GM19397 (cell line): ENCODE results near the gene STK31.
"Not testable (repeated sequence)": the region's sequence is repeated elsewhere in the genome, so short reads cannot be mapped to it uniquely, and the experiment has no call there.

Experiments used
- ATAC-seq: cut with Tn5 transposase; IDR thresholded peaks from one replicate; pipeline ENCODE4 v1.9.1; 2021; ENCODE audit warnings: mild to moderate bottlenecking, moderate library complexity; ENCODE audit not compliant: unreplicated experiment

The STK31 gene

DNA sequence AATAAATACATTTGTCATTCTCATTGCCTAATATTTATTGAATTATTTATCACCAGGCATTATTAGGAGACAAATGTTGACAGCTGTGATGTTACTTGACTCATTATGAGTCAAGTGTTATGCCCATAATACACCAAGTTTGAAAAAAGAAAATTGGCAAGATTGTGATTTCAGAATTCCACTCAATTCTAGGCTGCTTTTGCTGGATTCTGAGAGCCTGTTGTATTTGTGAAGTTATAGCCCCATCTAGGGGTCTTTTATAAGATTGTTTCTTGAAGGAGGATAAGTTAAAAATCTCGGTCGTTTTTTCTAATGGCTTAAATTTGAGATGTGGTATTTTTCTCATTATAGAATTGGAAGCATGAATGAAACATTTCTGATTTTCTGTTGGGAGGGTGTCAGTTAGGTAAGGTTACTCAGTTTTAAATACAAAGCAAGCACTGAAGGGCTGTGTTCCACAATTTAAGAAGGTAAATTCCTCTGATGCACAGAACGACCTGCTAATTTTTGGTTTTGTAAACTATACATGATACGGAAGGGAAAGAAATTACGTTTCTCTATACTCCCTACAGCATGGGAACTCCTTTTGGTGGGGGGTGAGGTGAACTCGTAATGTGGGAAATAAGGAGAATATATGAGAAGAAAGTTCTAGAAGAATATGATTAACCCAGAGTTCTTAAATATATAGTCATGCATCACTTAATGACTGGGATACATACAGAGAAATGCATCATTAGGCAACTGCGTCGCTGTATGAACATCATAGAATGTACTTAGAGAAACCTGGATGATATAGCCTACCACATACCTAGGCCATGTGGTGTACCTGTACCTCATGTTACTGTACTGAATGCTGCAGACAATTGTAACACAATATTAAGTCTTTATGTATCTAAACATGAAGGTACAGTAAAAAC, 2.6 kb downstream of the STK31 start:
- no peak for ATAC-seq

DNA sequence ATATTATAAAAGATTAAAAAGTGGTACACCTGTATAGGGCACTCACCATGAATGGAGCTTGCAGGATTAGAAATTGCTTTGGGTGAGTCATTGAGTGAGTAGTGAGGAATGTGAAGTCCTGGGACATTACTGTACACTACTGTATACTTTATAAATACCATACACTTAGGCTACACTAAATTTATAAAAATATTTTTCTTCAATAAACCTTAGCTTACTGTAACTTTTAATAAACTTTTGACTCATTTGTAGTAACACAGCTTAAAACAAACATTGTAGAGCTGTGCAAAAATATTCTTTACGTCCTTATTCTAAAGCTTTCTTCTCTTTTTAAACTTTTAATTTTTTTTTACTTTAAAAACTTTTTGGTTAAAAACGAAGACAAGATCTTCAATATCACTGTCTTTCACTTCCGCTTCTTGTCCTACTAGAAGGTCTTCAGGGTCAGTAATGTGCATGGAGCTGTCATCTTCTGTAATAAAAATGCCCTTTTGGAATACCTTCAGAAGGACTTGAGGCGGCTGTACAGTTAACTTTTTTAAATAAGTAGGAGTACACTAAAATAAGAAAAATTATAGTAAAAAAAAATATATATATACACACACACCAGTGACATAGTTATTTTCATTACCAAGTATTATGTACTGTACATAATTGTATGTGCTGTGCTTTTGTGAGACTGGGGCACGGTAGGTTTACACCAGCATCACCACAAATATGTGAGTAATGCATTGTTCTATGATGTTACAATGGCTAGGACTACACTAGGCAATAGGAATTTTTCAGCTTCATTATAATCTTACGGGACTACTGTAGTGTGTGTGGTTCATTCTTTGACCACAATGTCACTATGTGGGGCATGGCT, 3.5 kb downstream of the STK31 start:
- no peak for ATAC-seq

DNA sequence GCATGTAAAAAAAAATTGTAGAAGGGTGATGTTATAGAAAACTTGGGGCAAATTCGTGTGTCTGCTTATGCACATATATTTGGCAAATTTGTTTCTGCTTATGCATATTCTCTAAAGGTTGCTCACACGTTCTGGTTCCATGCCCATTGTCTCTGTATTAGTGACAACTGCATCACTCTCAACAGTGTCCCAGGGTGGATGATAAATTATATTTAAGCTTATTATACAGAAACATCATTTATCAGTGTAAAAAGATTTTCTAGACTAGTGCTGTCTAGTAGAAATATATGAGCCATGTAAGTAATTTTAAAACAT, 4.1 kb downstream of the STK31 start:
- no peak for ATAC-seq

DNA sequence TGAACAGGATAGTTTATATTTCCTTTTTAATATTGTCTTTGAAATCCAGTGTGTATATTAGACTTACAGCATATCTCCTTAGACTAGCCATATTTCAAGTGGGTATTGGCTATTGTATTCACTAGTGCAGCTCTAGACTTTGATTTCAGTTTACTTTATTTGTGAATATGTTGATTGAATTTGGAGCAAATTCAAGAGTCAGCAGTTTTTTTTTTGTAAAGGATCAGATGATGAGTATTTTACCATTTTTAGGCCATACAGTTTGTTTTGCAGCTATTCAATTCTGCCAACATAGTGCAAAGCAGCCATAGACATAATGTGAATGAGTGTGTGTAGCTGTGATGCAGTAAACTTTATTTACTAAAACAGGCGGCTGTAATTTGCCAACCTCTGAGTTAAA, 4.6 kb downstream of the STK31 start:
- ATAC-seq, result no peak

DNA sequence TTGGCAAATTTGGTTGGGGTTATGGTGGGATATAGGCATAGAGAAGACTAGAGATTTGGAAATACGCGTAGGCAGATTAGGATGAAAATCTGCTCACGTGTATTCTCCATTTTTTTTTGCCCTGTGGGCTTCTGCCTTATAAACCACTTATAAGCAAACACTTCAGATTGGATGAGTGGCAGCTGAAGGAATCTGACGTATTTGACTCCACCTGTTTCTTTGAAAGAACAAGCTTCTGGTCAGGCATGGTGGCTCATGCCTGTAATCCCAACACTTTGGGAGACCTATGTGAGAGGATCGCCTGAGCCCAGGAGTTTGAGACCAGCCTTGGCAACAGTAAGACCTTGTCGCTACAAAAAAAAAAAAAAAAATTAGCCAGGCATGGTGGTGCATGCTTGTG, 5.1 kb downstream of the STK31 start:
- ATAC-seq, result no peak

DNA sequence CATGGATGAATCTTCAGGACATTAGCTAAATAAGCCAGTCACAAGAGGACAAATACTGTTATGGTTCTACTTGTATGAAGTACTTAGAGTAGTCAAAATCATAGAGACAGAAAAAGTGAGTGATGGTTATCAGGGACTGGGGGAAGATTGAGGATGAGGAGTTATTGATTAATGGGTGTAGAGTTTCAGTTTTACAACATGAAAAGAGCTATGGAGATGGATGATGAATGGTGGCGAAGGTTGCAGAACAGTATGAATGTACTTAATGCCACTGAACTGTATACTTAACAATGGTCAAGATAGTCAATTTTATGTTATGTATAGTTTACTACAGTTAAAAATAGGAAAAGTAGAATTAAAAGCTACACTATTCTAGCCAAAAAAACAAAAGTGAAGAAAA, 7.8 kb downstream of the STK31 start:
- no peak for ATAC-seq

DNA sequence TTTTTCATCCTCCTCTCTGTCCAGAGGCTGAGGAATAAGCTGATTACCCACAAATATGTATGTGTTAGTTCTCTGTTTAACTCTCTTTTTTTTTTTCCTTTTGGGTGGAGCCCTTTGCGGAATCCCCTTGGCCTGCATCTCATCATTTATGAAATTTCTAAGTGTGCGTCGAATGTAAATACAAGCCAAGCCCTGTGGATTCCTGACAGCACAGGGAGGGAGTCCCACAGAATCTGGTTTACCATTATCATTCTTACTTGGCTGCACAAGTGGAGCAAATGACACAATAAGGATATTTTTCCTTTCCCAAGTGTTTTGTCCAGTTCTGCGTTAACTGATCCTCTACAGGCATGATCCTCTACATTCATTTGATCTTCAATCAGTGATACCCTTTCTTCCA, 11.4 kb downstream of the STK31 start:
- no peak for ATAC-seq

DNA sequence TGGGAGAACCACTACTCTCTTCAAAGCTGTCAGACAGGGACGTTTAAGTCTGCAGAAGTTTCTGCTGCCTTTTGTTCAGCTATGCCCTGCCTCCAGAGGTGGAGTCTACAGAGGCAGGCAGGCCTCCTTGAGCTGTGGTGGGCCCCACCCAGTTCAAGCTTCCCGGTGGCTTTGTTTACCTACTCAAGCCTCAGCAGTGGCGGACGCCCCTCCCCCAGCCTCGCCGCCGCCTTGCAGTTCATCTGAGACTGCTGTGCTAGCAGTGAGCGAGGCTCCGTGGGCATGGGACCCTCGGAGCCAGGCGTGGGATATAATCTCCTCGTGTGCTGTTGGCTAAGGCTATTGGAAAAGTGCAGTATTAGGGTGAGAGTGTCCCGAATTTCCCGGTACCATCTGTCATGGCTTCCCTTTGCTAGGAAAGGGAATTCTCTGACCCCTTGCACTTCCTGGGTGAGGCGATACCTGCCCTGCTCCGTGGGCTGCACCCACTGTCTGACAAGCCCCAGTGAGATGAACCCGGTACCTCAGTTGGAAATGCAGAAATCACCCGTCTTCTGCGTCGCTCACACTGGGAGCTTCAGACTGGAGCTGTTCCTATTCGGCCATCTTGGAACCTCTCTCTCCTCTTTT, 12.7 kb downstream of the STK31 start:
- not testable (repeated sequence) for ATAC-seq

DNA sequence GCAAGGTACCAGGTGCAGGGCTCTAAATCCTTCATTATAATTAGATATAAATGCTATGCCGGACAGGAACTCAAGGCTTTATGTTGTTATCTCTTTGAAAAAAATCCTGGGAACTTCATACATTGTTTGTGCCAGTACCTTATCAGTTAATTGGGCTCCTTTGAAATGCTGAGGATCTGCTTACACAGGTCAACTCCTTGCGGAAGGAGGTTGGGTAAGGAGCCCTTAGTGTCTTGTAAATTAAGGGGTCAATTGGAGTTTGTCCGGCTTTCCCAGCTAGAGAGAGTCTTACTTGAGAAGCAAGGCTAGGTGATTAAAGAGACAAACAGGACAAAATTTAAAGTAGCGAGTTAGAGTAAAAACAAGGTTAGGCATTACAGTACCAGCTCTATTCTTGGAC, 14.1 kb downstream of the STK31 start:
- ATAC-seq, result not testable (repeated sequence)

DNA sequence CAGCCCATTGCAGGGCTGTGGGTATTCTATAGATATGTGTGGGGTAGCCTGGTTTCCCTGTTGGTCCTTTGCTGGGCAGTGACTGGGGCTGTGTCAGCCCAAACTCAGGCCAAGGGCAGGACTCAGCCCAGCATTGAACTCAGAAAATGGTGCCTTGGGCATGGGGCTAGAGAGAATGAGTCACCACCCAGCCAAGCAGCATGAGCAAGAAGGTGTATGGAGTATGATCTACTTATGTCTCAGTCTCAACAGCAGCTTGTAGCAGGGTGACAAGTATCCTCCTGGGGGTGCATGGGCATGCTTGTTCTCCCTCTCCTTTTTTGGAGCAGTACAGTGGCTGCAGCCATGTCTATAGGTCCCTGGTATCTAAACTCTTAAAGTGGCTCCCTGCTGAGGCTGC, 32.0 kb downstream of the STK31 start:
- no peak for ATAC-seq

DNA sequence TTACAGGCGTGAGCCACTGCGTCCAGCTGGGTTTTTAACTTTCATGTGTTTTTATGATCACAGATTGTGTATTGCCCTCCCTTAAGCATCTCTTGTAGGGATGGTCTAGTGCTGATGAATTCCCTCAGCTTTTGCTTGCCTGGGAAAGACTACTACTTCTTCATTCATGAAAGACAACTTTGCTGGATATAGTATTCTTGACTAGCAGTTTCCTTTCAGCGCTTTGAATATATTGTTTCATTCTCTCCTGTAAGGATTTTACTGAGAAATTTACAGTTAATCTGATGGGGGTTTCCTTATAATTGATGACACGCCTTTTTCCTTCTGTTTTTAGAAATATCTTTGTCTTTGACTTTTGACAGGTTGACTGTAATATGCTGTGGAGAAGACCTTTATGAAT, 33.2 kb downstream of the STK31 start:
- ATAC-seq, result no peak

DNA sequence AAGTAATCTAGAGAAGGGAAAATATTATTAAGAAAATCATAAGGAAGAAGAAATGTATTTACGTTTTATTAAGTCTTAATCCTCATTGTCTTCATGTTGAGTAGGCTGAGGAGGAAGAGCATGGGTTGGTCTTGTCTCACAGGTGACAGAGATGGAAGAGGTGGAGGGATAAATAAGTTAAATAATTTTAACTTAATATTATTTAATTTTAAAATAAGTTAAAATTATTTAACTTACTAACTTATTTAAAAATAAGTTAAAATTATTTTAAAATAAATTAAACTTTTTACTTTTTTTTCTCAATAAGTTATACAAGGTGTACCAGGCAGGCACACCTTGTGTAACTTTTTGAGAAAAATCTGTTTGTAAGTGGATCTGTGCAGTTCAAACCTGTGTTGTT, 36.6 kb downstream of the STK31 start:
- no peak for ATAC-seq

DNA sequence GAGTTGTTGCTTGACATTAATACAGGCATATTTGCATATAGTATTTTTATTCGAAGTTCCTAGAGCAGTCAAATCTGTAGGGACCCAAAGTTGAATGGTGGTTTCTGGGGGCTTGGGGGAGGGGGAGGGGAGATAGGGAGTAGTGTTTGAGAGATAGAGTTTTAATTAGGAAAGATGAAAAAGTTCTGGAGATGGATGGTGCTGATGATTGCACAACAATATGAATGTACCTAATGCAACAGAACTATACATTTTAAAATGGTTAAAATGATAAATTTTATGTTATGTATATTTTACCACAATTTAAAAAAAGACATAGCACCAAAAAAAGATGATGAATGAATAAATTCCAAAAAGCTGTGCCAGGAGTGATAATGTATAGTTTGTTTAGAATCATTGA, 41.8 kb downstream of the STK31 start:
- no peak for ATAC-seq

DNA sequence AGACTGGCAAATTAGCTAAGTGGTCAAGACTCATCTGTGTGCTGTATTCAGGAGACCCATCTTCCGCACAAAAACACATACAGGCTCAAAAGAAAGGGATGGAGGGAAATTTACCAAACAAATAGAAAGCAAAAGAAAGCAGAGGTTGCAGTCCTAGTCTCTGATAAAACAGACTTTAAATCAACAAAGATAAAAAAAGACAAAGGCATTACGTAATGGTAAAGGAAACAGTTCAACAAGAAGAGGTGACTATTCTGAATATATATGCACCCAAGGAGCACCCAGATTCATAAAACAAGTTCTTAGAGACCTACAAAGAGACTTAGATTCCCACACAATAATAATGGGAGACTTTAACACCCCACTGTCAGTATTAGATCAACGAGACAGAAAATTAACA, 48.8 kb downstream of the STK31 start:
- not testable (repeated sequence) for ATAC-seq

DNA sequence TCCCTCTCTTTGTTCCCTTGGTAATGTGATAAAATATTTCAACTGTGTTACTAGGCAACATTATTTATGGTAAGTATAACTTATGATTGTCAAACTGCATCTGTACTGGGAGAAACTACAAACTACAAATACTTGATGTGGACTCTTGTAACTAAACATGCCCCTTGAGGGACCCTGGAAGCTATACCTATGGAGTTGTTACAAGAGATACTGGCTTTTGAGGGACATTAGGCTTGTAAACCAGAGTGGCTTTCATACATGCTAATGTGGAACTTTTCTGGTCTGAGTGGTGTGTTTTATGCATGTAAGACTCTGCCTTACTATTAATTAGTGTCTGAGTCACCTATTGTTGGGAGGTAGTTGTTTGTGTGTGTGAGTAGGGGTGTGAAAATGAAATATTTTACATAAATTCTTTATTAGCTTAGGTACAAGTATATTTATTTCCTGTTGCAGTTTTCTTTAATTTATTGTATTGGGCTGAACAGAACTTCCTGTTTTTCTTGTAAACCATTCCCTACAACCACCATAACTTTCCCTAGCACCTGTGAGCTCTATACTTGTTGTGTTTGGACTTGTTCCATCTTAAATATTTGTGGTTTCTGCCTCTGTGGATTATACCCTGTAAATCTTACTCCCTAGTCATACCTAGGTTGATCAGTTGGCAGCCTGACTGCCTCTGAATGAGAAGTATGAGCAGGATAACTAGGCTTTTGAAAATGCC, 49.8 kb downstream of the STK31 start:
- no peak for ATAC-seq

DNA sequence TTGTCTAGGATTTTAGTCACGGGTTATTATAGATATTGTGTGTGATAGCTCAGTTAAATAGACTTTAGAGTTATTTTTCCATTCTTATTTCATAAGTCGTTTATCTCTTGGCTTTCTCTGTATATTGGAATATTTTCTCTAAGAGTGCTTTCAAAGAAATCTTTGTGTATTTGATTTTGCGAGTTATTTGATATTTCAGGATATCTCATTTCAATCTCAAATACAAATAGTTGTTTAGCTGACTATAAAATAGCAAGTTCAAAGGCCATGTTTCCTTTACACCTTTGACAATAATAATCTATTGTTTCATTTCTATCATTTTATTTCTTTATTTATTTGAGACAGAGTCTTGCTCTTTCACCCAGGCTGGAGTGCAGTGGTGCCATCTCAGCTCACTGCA, 55.9 kb downstream of the STK31 start:
- no peak for ATAC-seq

DNA sequence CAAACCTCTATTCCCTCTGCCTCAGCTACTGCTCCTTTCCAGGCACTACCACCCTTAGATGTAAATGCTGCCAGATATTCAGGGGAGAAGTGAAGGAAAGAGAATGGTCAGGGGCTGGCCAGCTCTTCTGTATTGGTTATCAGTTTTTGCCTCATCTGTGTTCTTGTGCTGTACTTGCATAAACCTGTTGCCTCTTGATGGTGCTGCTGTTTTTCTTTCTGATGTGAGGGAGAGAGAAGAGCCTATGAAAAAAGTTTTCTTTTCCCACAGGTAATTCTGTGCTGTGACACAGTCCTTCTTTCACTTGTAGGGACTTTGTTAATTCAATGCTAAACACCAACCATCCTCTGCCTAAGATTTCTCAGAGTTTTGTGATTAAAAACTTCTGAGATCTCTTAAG, 57.5 kb downstream of the STK31 start:
- no peak for ATAC-seq

DNA sequence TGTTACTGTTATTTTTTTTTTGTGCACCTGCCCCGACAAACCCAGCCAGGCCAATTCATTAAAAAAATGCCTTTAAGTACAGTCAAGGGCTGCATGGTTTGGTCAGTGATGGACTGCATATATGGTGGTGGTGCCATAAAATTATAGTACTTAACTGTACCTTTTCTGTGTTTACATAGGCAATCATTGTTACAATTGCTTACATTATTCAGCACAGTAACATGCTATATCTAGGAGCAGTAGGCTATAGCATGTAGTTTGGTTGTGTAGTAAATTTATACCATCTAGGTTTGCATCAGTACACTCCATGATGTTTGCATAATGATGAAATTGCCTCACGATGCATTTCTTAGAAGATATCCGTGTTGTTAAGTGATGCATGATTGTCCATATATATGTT, 58.0 kb downstream of the STK31 start:
- no peak for ATAC-seq

DNA sequence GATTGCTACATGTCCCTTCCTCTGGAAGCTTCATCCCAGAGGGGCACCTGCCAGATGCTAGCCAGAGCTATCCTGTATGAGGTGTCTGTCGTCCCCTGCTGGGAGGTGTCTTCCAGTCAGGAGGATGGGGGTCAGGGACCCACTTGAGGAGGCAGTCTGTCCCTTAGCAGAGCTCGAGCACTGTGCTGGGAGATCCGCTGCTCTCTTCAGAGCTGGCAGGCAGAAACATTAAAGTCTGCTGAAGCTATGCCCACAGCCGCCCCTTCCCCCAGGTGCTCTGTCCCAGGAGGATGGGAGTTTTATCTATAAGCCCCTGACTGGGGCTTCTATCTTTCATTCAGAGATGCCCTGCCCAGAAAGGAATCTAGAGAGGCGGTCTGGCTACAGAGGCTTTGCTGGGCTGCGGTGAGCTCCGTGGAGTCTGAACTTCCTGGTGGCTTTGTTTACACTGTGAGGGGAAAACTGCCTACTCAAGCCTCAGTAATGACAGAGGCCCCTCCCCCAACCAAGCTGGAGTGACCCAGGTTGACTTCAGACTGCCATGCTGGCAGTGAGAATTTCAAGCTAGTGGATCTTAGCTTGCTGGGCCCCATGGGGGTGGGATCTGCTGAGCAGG, 69.3 kb downstream of the STK31 start:
- ATAC-seq, result not testable (repeated sequence)

DNA sequence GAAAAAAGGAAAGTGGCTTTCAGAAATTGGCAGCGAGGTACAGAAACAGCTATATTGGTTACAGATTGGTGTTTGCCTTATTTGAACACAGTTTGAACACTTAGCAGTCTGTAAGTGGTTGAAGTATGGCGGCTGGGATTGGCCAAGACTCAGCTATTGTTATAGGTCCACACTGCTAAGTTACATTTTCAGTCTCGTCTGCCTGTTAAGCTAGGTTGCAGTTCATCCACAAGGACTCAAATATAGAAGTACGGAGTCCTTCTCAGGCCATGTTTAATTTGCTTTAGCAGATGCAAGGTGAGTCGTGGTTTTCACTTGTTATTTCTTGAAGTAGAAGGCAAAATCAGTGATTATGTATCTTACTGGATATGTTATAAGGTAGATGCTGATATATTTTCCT, 73.1 kb downstream of the STK31 start:
- no peak for ATAC-seq

DNA sequence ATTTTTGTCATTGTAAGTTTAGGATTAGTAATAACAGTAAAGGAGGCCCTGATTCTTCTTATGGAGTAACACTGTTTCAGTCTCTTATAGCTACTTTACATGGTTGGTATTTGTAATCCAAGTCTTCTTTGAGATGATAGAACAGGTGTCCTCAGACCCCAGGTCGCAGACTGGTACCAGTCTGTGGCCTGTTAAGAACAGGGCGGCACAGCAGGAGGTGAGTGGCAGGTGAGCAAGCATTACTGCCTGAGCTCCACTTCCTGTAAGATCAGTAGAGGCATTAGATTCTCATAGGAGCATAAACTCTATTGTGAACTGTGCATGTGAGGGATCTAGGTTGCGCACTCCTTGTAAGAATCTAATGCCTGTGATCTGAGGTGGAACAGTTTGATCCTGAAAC, 77.3 kb downstream of the STK31 start:
- no peak for ATAC-seq
